Measurements from ENCODE around the gene FREM1.

GRCh38 chr9:14936491-14936890, 26.3 kb upstream of the FREM1 start:
- TF ChIP-seq RAD21 (conservative IDR thresholded peaks at IDR 0.05) (no peak), POLR2AphosphoS5 (IDR thresholded peaks at IDR 0.05) (no peak), EP300 (conservative IDR thresholded peaks at IDR 0.05; ENCODE audit: poor library complexity, severe bottlenecking) (no peak), EZH2 (IDR thresholded peaks at IDR 0.05; ENCODE audit: borderline replicate concordance, insufficient read depth, low read length, poor library complexity, severe bottlenecking) (no peak), TAF1 (IDR thresholded peaks at IDR 0.05; ENCODE audit: low read depth) (no peak), REST (IDR thresholded peaks at IDR 0.05; ENCODE audit: borderline replicate concordance) (no peak), MXI1 (conservative IDR thresholded peaks at IDR 0.05; ENCODE audit: poor library complexity, severe bottlenecking) (no peak)
- TF ChIP-seq, protein P1, sequence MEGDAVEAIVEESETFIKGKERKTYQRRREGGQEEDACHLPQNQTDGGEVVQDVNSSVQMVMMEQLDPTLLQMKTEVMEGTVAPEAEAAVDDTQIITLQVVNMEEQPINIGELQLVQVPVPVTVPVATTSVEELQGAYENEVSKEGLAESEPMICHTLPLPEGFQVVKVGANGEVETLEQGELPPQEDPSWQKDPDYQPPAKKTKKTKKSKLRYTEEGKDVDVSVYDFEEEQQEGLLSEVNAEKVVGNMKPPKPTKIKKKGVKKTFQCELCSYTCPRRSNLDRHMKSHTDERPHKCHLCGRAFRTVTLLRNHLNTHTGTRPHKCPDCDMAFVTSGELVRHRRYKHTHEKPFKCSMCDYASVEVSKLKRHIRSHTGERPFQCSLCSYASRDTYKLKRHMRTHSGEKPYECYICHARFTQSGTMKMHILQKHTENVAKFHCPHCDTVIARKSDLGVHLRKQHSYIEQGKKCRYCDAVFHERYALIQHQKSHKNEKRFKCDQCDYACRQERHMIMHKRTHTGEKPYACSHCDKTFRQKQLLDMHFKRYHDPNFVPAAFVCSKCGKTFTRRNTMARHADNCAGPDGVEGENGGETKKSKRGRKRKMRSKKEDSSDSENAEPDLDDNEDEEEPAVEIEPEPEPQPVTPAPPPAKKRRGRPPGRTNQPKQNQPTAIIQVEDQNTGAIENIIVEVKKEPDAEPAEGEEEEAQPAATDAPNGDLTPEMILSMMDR (IDR thresholded peaks at IDR 0.05; ENCODE audit: poor library complexity, severe bottlenecking) = no peak

Data from neural cell (in vitro differentiated cells).